GM23338 (cell line): ENCODE results near the gene GPHN. TPM values are rescaled to one million over a fixed set of nuclear protein-coding genes. Genes with fewer than 3 reads are reported as not detected.

Source experiments
- ATAC-seq: fragments of 200-7000 bp; cut with Tn5 transposase; 3 replicates; pipeline ENCODE4 v1.9.1; 2020
- DNase-seq: peaks from one replicate; pipeline ENCODE4 v3.0.0-alpha.2; 2015; ENCODE audit warnings: low spot score
- H2AFZ ChIP-seq: fragments of 200-600 bp; sonication (generic); 2 replicates; pipeline ENCODE4 v1.8.0; 2016; ENCODE audit warnings: antibody characterized with exemption, mild to moderate bottlenecking, moderate library complexity
- H3F3A ChIP-seq: fragments of 200-600 bp; sonication (generic); replicated peaks from 2 replicates; pipeline ENCODE4 v1.8.0; 2017; ENCODE audit warnings: antibody characterized with exemption, mixed run types, low read depth
- H3K27ac ChIP-seq: fragments of 200-600 bp; sonication (generic); 2 replicates; pipeline ENCODE4 v1.6.1; 2016; ENCODE audit warnings: low read depth
- H3K27me3 ChIP-seq: fragments of 200-600 bp; sonication (generic); 2 replicates; pipeline ENCODE4 v1.8.0; 2016; ENCODE audit warnings: mild to moderate bottlenecking, mixed run types, moderate library complexity; ENCODE audit not compliant: insufficient read depth
- H3K36me3 ChIP-seq: fragments of 200-600 bp; sonication (generic); 2 replicates; pipeline ENCODE4 v1.8.0; 2016; ENCODE audit warnings: mild to moderate bottlenecking; ENCODE audit not compliant: insufficient read depth
- H3K4me1 ChIP-seq: fragments of 200-600 bp; sonication (generic); 2 replicates; pipeline ENCODE4 v1.8.0; 2016; ENCODE audit warnings: mild to moderate bottlenecking, moderate library complexity; ENCODE audit not compliant: insufficient read depth
- H3K4me2 ChIP-seq: fragments of 200-600 bp; sonication (generic); 2 replicates; pipeline ENCODE4 v1.7.1; 2017; ENCODE audit warnings: mixed run types
- H3K4me3 ChIP-seq: fragments of 200-600 bp; sonication (generic); 2 replicates; pipeline ENCODE4 v1.6.1; 2016; ENCODE audit warnings: mixed run types
- H3K79me2 ChIP-seq: fragments of 200-600 bp; sonication (generic); replicated peaks from 2 replicates; pipeline ENCODE4 v1.8.0; 2017; ENCODE audit warnings: mild to moderate bottlenecking; ENCODE audit not compliant: insufficient read depth
- H3K9me2 ChIP-seq: fragments of 200-600 bp; sonication (generic); 2 replicates; pipeline ENCODE4 v1.8.0; 2017; ENCODE audit not compliant: insufficient read depth
- H4K20me1 ChIP-seq: fragments of 200-600 bp; sonication (generic); replicated peaks from 2 replicates; pipeline ENCODE4 v1.8.0; 2017; ENCODE audit warnings: mild to moderate bottlenecking; ENCODE audit not compliant: insufficient read depth
- H3K27ac Mint-ChIP-seq: 2 replicates; pipeline ENCODE4 v1.8.0; 2020; ENCODE audit warnings: inconsistent platforms, mild to moderate bottlenecking, moderate library complexity, mixed read lengths
- H3K27me3 Mint-ChIP-seq: 3 replicates; pipeline ENCODE4 v1.8.0; 2022; ENCODE audit warnings: low read depth, mild to moderate bottlenecking, moderate library complexity, mixed read lengths, inconsistent platforms; ENCODE audit not compliant: insufficient read depth, poor library complexity
- H3K36me3 Mint-ChIP-seq: 3 replicates; pipeline ENCODE4 v1.8.0; 2021; ENCODE audit warnings: low read depth, mild to moderate bottlenecking, inconsistent platforms, moderate library complexity, mixed read lengths
- H3K4me1 Mint-ChIP-seq: 3 replicates; pipeline ENCODE4 v1.8.0; 2020; ENCODE audit warnings: mild to moderate bottlenecking, inconsistent platforms, mixed read lengths
- H3K4me3 Mint-ChIP-seq: 3 replicates; pipeline ENCODE4 v1.8.0; 2021; ENCODE audit warnings: moderate library complexity, mild to moderate bottlenecking, inconsistent platforms, mixed read lengths
- H3K9me3 Mint-ChIP-seq: 3 replicates; pipeline ENCODE4 v1.8.0; 2020; ENCODE audit warnings: moderate library complexity, mild to moderate bottlenecking, inconsistent platforms, mixed read lengths
- CREB1 ChIP-seq: fragments of 250-450 bp; sonication (Bioruptor Pico); IDR thresholded peaks from 2 replicates; pipeline ENCODE4 v1.5.0; 2020; ENCODE audit warnings: low read depth, mild to moderate bottlenecking, moderate library complexity
- EZH2 ChIP-seq: fragments of 200-600 bp; sonication (generic); IDR thresholded peaks from one replicate; pipeline ENCODE4 v1.8.0; 2017; ENCODE audit warnings: antibody characterized with exemption, mild to moderate bottlenecking, low read depth; ENCODE audit not compliant: unreplicated experiment
- ZNF114 ChIP-seq: fragments of 250-450 bp; sonication (Bioruptor Pico); IDR thresholded peaks from 2 replicates; pipeline ENCODE4 v1.5.0; 2020; ENCODE audit warnings: mild to moderate bottlenecking, moderate library complexity
- ZNF331 ChIP-seq: fragments of 250-450 bp; sonication (Bioruptor Pico); IDR thresholded peaks from 2 replicates; pipeline ENCODE4 v1.5.0; 2020; ENCODE audit warnings: low read depth, mild to moderate bottlenecking, moderate library complexity
- polyA plus RNA-seq: library from polyadenylated mRNA; unstranded; fragments of >200 nt; fragmentation: Nextera tagmentation; extraction: Ambion mirVana; gene quantifications from 2 replicates; pipeline ENCODE4 v1.2.1, GENCODE V29; 2016
- total RNA-seq: library from RNA; depleted of rRNA; stranded (reverse); fragments of >200 nt; shearing (Covaris generic); gene quantifications from 2 replicates; pipeline ENCODE4 v1.2.3, GENCODE V29; 2014
- TF ChIP-seq, protein P1 (sequence below): IDR thresholded peaks from one replicate; pipeline ENCODE4 v1.6.1; 2018; ENCODE audit warnings: antibody characterized with exemption; ENCODE audit not compliant: unreplicated experiment
- TF ChIP-seq, protein P2 (sequence below): IDR thresholded peaks from 2 replicates; pipeline ENCODE4 v1.6.1; 2016; ENCODE audit warnings: antibody characterized with exemption

GPHN gene
- total and polyA plus RNA-seq, 2 experiments from 2014 or later = 17.6 to 20.6 TPM

DNA sequence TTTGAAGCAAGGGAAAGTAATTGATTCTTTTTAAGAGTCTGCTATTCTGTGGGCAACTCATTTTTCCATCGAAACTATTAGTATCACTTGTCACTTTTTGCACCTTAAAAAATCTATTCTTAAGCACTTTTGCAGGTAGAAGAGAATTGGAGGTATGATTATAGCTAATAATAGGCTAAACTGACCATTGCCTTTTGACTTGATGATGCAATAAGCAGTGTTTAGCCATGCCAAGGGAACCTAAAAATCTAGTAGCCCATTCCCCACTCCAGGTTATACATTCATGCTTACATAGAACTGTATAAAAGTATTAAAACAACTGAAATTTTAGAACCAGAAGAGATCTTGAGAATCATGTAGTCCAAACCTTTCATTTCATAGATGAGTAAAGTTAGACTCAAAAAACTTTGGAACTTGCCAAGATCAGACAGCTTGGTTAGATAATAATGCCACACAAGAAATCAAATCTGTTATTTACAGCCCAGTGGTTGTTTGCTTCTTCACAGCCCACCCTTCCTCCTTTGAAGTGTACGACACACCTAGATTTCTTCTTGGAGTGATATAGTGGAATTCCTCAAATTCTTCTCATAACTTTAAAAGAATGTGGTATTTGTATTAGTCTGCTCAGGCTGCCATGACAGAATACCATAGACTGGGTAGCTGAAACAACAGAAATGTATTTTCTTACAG is 659.6 kb downstream of the GPHN start:
- no peaks in the 10 kb centered on the region for H3K27me3 Mint-ChIP-seq
- no peaks in the 10 kb centered on the region for H3K9me3 Mint-ChIP-seq
- H3K27ac ChIP-seq = no peak overlapping the region

DNA sequence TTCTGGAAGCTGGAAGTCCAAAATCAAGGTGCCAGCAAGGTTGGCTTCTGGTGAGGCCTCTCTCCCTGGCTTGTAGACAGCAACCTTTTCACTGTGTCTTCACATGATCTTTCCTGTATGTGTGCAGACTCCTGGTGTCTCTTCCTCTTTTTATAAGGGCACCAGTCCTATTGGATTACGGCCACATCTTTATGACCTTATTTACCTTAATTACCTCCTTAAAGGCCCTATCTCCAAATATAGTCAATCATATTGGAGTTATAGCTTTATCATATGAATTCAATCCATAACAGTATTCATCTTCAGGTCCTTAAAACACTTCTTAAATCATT is 660.1 kb downstream of the GPHN start:
- H3F3A ChIP-seq = no peaks in the 10 kb centered on the region
- Mint-ChIP-seq H3K4me3 (no peak overlapping the region), H3K27ac (no peak overlapping the region; the same call in 1 of the 2 replicates), H3K4me1 (peaks cover 8% of the 10 kb centered on the region; the same call in 2 of the 3 replicates), H3K9me3 (no peaks in the 10 kb centered on the region), H3K27me3 (no peaks in the 10 kb centered on the region), H3K36me3 (no peaks in the 10 kb centered on the region; the same call in 2 of the 3 replicates)
- no peaks in the 10 kb centered on the region for H3K9me2 ChIP-seq
- 0 out of 2 replicates have a peak overlapping the region, but pooled peaks have one; percentile 0 for H3K4me2 ChIP-seq
- DNase-seq = no peak
- H3K27me3 ChIP-seq = no peaks in the 10 kb centered on the region
- no peaks in the 10 kb centered on the region for H4K20me1 ChIP-seq
- H3K27ac ChIP-seq = peak overlapping the region; percentile 2; the same call in 1 of the 2 replicates
- 0 out of 2 replicates have a peak, but pooled peaks cover 8% of the 10 kb centered on the region for H3K4me1 ChIP-seq
- no peak overlapping the region for H3K4me3 ChIP-seq
- no peak overlapping the region for H2AFZ ChIP-seq
- no peaks in the 10 kb centered on the region for H3K79me2 ChIP-seq
- no peaks in the 10 kb centered on the region for H3K36me3 ChIP-seq
- no peak for ATAC-seq
- TF ChIP-seq, protein P1, sequence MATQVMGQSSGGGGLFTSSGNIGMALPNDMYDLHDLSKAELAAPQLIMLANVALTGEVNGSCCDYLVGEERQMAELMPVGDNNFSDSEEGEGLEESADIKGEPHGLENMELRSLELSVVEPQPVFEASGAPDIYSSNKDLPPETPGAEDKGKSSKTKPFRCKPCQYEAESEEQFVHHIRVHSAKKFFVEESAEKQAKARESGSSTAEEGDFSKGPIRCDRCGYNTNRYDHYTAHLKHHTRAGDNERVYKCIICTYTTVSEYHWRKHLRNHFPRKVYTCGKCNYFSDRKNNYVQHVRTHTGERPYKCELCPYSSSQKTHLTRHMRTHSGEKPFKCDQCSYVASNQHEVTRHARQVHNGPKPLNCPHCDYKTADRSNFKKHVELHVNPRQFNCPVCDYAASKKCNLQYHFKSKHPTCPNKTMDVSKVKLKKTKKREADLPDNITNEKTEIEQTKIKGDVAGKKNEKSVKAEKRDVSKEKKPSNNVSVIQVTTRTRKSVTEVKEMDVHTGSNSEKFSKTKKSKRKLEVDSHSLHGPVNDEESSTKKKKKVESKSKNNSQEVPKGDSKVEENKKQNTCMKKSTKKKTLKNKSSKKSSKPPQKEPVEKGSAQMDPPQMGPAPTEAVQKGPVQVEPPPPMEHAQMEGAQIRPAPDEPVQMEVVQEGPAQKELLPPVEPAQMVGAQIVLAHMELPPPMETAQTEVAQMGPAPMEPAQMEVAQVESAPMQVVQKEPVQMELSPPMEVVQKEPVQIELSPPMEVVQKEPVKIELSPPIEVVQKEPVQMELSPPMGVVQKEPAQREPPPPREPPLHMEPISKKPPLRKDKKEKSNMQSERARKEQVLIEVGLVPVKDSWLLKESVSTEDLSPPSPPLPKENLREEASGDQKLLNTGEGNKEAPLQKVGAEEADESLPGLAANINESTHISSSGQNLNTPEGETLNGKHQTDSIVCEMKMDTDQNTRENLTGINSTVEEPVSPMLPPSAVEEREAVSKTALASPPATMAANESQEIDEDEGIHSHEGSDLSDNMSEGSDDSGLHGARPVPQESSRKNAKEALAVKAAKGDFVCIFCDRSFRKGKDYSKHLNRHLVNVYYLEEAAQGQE = no peak
- no peak for TF ChIP-seq ZNF114
- no peak for TF ChIP-seq ZNF331
- no peak for TF ChIP-seq CREB1 (CRISPR knock-in tag)
- TF ChIP-seq EZH2 = no peak
- TF ChIP-seq, protein P2, sequence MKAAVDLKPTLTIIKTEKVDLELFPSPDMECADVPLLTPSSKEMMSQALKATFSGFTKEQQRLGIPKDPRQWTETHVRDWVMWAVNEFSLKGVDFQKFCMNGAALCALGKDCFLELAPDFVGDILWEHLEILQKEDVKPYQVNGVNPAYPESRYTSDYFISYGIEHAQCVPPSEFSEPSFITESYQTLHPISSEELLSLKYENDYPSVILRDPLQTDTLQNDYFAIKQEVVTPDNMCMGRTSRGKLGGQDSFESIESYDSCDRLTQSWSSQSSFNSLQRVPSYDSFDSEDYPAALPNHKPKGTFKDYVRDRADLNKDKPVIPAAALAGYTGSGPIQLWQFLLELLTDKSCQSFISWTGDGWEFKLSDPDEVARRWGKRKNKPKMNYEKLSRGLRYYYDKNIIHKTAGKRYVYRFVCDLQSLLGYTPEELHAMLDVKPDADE = no peak

More for the DNA sequence above, 659.6 kb downstream of the GPHN start:
- Histone ChIP-seq H2AFZ (no peak overlapping the region), H3K4me2 (0 out of 2 replicates have a peak overlapping the region, but pooled peaks have one; percentile 0), H3K36me3 (no peaks in the 10 kb centered on the region), H3F3A (no peaks in the 10 kb centered on the region), H3K27me3 (no peaks in the 10 kb centered on the region), H3K4me1 (0 out of 2 replicates have a peak, but pooled peaks cover 8% of the 10 kb centered on the region), H4K20me1 (no peaks in the 10 kb centered on the region), H3K4me3 (no peak overlapping the region), H3K79me2 (no peaks in the 10 kb centered on the region), H3K9me2 (no peaks in the 10 kb centered on the region)
- peak; percentile 51; the same call in 2 of the 3 replicates for ATAC-seq
- Mint-ChIP-seq H3K4me3 (no peak overlapping the region), H3K36me3 (no peaks in the 10 kb centered on the region), H3K27ac (peak overlapping the region; percentile 8; the same call in 1 of the 2 replicates), H3K4me1 (peaks cover 8% of the 10 kb centered on the region; the same call in 2 of the 3 replicates)
- no peak for TF ChIP-seq EZH2
- TF ChIP-seq, protein P1 = no peak
- peak; percentile 54 for DNase-seq
